ENCODE results near the gene PRRG1.

Gene PRRG1

DNA sequence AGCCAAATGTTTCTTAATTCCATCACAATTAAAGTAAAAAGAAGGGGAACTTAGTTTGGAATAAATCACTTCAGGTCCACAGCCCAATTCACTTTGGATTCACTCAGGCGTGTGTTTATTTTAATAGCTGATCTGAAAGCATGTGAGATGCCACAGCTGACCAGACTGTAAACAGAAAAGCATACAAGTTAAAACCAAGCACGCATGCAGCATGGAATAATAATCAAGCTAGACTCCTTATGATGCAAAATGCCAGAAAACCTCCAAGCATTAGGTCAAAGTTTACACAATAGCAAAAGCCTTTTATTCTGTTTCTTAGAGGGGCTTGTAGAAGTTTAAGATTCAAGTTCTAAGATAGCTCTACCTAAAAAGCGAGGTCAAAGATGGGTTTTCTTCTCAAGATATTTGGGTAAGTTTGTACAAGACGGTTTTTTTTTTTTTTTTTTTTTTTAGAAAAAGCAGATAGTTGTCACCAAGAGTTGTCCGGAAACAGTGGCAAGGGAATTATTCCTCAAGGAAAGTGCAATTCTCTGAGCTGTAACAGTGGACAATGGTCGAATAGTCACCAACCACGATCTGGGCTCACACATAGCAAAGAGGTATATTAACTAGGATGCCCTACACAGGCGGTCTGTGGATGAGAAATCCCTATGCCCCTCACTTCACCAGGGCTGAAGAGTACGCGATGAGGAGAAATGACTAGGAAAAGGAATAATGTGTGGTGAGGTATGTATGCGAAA is 763 bp upstream of the PRRG1 start:
- TF ChIP-seq TEAD4 (IDR thresholded peaks at IDR 0.05) = no peak
- TF ChIP-seq, protein P1, sequence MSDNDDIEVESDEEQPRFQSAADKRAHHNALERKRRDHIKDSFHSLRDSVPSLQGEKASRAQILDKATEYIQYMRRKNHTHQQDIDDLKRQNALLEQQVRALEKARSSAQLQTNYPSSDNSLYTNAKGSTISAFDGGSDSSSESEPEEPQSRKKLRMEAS (IDR thresholded peaks at IDR 0.05) = no peak
- no peak for TF ChIP-seq CEBPB (IDR thresholded peaks at IDR 0.05)
- no peak for TF ChIP-seq TCF12 (IDR thresholded peaks at IDR 0.05; ENCODE audit: low read depth)
- TF ChIP-seq FOXM1 (IDR thresholded peaks at IDR 0.05; ENCODE audit: borderline replicate concordance, low read depth) = no peak
- TF ChIP-seq EP300 (IDR thresholded peaks at IDR 0.05; ENCODE audit: borderline replicate concordance) = no peak
- no peak for TF ChIP-seq CREB1 (IDR thresholded peaks at IDR 0.05; ENCODE audit: low read depth)
- no peak for TF ChIP-seq TAF1 (IDR thresholded peaks at IDR 0.05; ENCODE audit: low read depth)

DNA sequence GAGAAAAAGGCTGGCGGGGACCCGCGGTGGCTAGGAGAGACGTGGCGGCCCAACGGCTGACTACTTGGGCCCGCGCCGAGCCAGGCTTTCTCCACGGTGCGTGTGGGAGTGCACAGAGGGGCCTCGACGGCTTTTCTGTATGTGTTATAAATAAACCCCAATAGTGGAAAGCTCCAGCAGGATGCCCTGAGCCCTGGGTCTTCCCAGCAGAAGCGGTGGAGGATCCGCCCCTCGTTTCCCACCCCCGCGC is 268 bp upstream of the PRRG1 start:
- no peak for TF ChIP-seq TEAD4 (IDR thresholded peaks at IDR 0.05)
- no peak for TF ChIP-seq EP300 (IDR thresholded peaks at IDR 0.05; ENCODE audit: borderline replicate concordance)
- TF ChIP-seq, protein P2, sequence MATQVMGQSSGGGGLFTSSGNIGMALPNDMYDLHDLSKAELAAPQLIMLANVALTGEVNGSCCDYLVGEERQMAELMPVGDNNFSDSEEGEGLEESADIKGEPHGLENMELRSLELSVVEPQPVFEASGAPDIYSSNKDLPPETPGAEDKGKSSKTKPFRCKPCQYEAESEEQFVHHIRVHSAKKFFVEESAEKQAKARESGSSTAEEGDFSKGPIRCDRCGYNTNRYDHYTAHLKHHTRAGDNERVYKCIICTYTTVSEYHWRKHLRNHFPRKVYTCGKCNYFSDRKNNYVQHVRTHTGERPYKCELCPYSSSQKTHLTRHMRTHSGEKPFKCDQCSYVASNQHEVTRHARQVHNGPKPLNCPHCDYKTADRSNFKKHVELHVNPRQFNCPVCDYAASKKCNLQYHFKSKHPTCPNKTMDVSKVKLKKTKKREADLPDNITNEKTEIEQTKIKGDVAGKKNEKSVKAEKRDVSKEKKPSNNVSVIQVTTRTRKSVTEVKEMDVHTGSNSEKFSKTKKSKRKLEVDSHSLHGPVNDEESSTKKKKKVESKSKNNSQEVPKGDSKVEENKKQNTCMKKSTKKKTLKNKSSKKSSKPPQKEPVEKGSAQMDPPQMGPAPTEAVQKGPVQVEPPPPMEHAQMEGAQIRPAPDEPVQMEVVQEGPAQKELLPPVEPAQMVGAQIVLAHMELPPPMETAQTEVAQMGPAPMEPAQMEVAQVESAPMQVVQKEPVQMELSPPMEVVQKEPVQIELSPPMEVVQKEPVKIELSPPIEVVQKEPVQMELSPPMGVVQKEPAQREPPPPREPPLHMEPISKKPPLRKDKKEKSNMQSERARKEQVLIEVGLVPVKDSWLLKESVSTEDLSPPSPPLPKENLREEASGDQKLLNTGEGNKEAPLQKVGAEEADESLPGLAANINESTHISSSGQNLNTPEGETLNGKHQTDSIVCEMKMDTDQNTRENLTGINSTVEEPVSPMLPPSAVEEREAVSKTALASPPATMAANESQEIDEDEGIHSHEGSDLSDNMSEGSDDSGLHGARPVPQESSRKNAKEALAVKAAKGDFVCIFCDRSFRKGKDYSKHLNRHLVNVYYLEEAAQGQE (IDR thresholded peaks at IDR 0.05; ENCODE audit: low read depth) = no peak
- TF ChIP-seq YY1 (IDR thresholded peaks at IDR 0.05; ENCODE audit: low read depth) = no peak
- no peak for TF ChIP-seq EGR1 (IDR thresholded peaks at IDR 0.05)
- TF ChIP-seq RAD21 (IDR thresholded peaks at IDR 0.05; ENCODE audit: low read depth) = no peak
- TF ChIP-seq NFIC (IDR thresholded peaks at IDR 0.05) = no peak
- TF ChIP-seq, protein P3, sequence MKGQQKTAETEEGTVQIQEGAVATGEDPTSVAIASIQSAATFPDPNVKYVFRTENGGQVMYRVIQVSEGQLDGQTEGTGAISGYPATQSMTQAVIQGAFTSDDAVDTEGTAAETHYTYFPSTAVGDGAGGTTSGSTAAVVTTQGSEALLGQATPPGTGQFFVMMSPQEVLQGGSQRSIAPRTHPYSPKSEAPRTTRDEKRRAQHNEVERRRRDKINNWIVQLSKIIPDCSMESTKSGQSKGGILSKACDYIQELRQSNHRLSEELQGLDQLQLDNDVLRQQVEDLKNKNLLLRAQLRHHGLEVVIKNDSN (IDR thresholded peaks at IDR 0.05) = no peak
- TF ChIP-seq, protein P1 (IDR thresholded peaks at IDR 0.05) = no peak
- no peak for TF ChIP-seq FOXM1 (IDR thresholded peaks at IDR 0.05; ENCODE audit: borderline replicate concordance, low read depth)
- no peak for TF ChIP-seq ZBTB7A (IDR thresholded peaks at IDR 0.05; ENCODE audit: low read depth)
- TF ChIP-seq CEBPB (IDR thresholded peaks at IDR 0.05) = no peak
- TF ChIP-seq CREB1 (IDR thresholded peaks at IDR 0.05; ENCODE audit: low read depth) = no peak
- no peak for TF ChIP-seq TCF12 (IDR thresholded peaks at IDR 0.05; ENCODE audit: low read depth)
- no peak for TF ChIP-seq TAF1 (IDR thresholded peaks at IDR 0.05; ENCODE audit: low read depth)

DNA sequence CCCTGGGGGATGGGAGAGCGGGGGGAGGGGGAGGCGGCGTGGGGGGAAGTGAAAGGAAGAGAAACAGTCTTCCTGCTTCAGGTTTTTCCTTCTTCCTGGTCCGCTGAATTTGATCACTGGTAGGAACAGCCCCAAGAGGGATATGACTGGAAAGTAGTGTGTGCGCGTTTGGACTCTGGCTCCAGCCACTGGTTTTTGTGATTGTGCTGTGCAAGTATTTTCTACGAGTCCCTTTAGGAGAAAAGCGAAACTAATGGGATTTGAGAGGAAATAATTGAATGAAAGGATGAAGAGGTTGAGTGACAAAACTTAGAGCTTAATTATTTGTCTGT is 836 bp downstream of the PRRG1 start:
- TF ChIP-seq, protein P3 (IDR thresholded peaks at IDR 0.05) = no peak
- TF ChIP-seq EGR1 (IDR thresholded peaks at IDR 0.05) (no peak), RAD21 (IDR thresholded peaks at IDR 0.05; ENCODE audit: low read depth) (no peak), CREB1 (IDR thresholded peaks at IDR 0.05; ENCODE audit: low read depth) (no peak), ZBTB7A (IDR thresholded peaks at IDR 0.05; ENCODE audit: low read depth) (no peak), NFIC (IDR thresholded peaks at IDR 0.05) (no peak), TAF1 (IDR thresholded peaks at IDR 0.05; ENCODE audit: low read depth) (no peak), EP300 (IDR thresholded peaks at IDR 0.05; ENCODE audit: borderline replicate concordance) (no peak), CEBPB (IDR thresholded peaks at IDR 0.05) (no peak), FOXM1 (IDR thresholded peaks at IDR 0.05; ENCODE audit: borderline replicate concordance, low read depth) (no peak), TCF12 (IDR thresholded peaks at IDR 0.05; ENCODE audit: low read depth) (no peak), TEAD4 (IDR thresholded peaks at IDR 0.05) (no peak), YY1 (IDR thresholded peaks at IDR 0.05; ENCODE audit: low read depth) (no peak)
- TF ChIP-seq, protein P2 (IDR thresholded peaks at IDR 0.05; ENCODE audit: low read depth) = no peak
- TF ChIP-seq, protein P1 (IDR thresholded peaks at IDR 0.05) = no peak

DNA sequence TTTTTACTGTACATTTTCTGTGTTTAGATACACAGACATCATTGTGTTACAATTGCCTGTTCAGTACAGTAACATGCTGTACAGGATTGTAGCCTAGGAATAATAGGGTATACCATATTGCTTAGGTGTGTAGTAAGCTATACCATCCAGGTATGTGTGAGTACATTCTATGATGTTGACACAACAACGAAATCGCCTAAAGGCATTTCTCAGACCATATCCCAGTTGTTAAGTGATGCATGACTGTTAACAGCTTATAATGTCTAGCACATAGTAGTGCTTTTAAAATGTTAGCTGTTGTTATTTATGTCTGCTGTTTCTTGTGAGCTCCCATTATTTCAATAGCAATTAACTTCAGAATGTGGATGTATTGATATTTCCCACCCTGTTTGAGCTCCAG is 4.5 kb downstream of the PRRG1 start:
- TF ChIP-seq EGR1 (IDR thresholded peaks at IDR 0.05) = no peak
- TF ChIP-seq TAF1 (IDR thresholded peaks at IDR 0.05; ENCODE audit: low read depth) = no peak
- TF ChIP-seq ZBTB7A (IDR thresholded peaks at IDR 0.05; ENCODE audit: low read depth) = no peak
- TF ChIP-seq, protein P1 (IDR thresholded peaks at IDR 0.05) = no peak
- no peak for TF ChIP-seq TEAD4 (IDR thresholded peaks at IDR 0.05)
- TF ChIP-seq, protein P2 (IDR thresholded peaks at IDR 0.05; ENCODE audit: low read depth) = no peak
- no peak for TF ChIP-seq CEBPB (IDR thresholded peaks at IDR 0.05)
- TF ChIP-seq, protein P3 (IDR thresholded peaks at IDR 0.05) = no peak
- TF ChIP-seq TCF12 (IDR thresholded peaks at IDR 0.05; ENCODE audit: low read depth) = no peak
